Liver (tissue), 3 donors: ENCODE results near the gene SLC30A5.

Experiments used
- CTCF ChIP-seq: fragments of 150-350 bp; IDR thresholded peaks from 2 replicates; pipeline ENCODE4 v1.5.1; 2017; ENCODE audit warnings: improper control_type of control experiment, low read depth, low read length; ENCODE audit not compliant: missing input control
- EGR1 ChIP-seq, 2 donors: IDR thresholded peaks; 2 replicates each; pipeline ENCODE4 v1.6.1; 2016 to 2018; ENCODE audit warnings: antibody characterized with exemption in 2 of 2, low read depth in 2 of 2
- JUND ChIP-seq, 2 donors: IDR thresholded peaks; 2 replicates each; pipeline ENCODE4 v1.6.1; 2016; ENCODE audit warnings: antibody characterized with exemption in 2 of 2
- RAD21 ChIP-seq, 2 donors: IDR thresholded peaks; 2 replicates each; pipeline ENCODE4 v1.6.1; 2016; ENCODE audit warnings: antibody characterized with exemption in 2 of 2, mild to moderate bottlenecking in 2 of 2
- SP1 ChIP-seq: IDR thresholded peaks from 2 replicates; pipeline ENCODE4 v1.6.1; 2018; ENCODE audit warnings: antibody characterized with exemption, mild to moderate bottlenecking
- TAF1 ChIP-seq: conservative IDR thresholded peaks from 2 replicates; pipeline ENCODE4 v1.6.1; 2016; ENCODE audit warnings: antibody characterized with exemption, mild to moderate bottlenecking
- TF ChIP-seq, protein P1 (sequence below): IDR thresholded peaks from 2 replicates; pipeline ENCODE4 v1.6.1; 2016; ENCODE audit warnings: antibody characterized with exemption
- donor health status: healthy.
- donor health status: healthy.

- no peak for TF ChIP-seq CTCF
- peak in 1 of 2 donors; percentile 69 for TF ChIP-seq EGR1 (IDR thresholded peaks at IDR 0.05; ENCODE audit: low read depth in 2 of 2)
- peak; percentile 46 to 59 for TF ChIP-seq RAD21 (IDR thresholded peaks at IDR 0.05)
- no peak for TF ChIP-seq JUND (IDR thresholded peaks at IDR 0.05)
- no peak for TF ChIP-seq TAF1
- TF ChIP-seq, protein P1, sequence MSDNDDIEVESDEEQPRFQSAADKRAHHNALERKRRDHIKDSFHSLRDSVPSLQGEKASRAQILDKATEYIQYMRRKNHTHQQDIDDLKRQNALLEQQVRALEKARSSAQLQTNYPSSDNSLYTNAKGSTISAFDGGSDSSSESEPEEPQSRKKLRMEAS: peak; percentile 91
- TF ChIP-seq SP1: peak; percentile 77
These were observed 73.1 kb downstream of the SLC30A5 start, which contains the start of gene CCNB1 for GRCh38 chr5:69166686-69167492.
